Liver (tissue), 9 donors: Measurements from ENCODE around the gene NR6A1. TPM values are rescaled to one million over a fixed set of nuclear protein-coding genes. Genes with fewer than 3 reads are reported as not detected.

Experiments used
- DNase-seq: peaks from one replicate; pipeline ENCODE4 v3.0.0-alpha.2; 2017; ENCODE audit warnings: low spot score
- H3K27ac ChIP-seq, 2 donors: one replicate each; pipeline ENCODE4 v1.7.0; 2013; ENCODE audit warnings: inconsistent platforms in 2 of 2, low read length in 2 of 2, control low read depth in 1 of 2, low read depth in 1 of 2, mild to moderate bottlenecking in 1 of 2
- H3K27me3 ChIP-seq, 4 donors: one replicate each; pipeline versions ENCODE4 v1.6.1 to v1.7.0; 2013; ENCODE audit warnings: low read length in 3 of 4, inconsistent platforms in 1 of 4, mild to moderate bottlenecking in 1 of 4, moderate library complexity in 1 of 4; ENCODE audit not compliant: control insufficient read depth in 4 of 4, insufficient read depth in 4 of 4
- H3K36me3 ChIP-seq, 4 donors: one replicate each; pipeline versions ENCODE4 v1.6.1 to v1.7.0; 2013; ENCODE audit warnings: low read length in 3 of 4, mild to moderate bottlenecking in 3 of 4, low read depth in 1 of 4, moderate library complexity in 1 of 4; ENCODE audit not compliant: control insufficient read depth in 4 of 4, insufficient read depth in 3 of 4
- H3K4me1 ChIP-seq, 4 donors: one replicate each; pipeline versions ENCODE4 v1.6.1 to v1.7.0; 2013; ENCODE audit warnings: low read length in 3 of 4, mild to moderate bottlenecking in 3 of 4, moderate library complexity in 1 of 4; ENCODE audit not compliant: control insufficient read depth in 4 of 4, insufficient read depth in 4 of 4
- H3K4me3 ChIP-seq, 3 donors: one replicate each; pipeline versions ENCODE4 v1.6.1 to v1.7.0; 2013; ENCODE audit warnings: low read length in 3 of 3, control low read depth in 1 of 3, low read depth in 1 of 3, mild to moderate bottlenecking in 1 of 3
- H3K9ac ChIP-seq, 2 donors: one replicate each; pipeline ENCODE4 v1.7.0; 2013; ENCODE audit warnings: low read length in 2 of 2, mild to moderate bottlenecking in 2 of 2, moderate library complexity in 2 of 2, control low read depth in 1 of 2, low read depth in 1 of 2
- H3K9me3 ChIP-seq, 4 donors: one replicate each; pipeline versions ENCODE4 v1.6.1 to v1.7.0; 2013; ENCODE audit warnings: low read length in 3 of 4; ENCODE audit not compliant: control insufficient read depth in 4 of 4
- ATF3 ChIP-seq: IDR thresholded peaks from 2 replicates; pipeline ENCODE4 v1.6.1; 2016; ENCODE audit warnings: antibody characterized with exemption
- EGR1 ChIP-seq, 2 donors: IDR thresholded peaks; 2 replicates each; pipeline ENCODE4 v1.6.1; 2016 to 2018; ENCODE audit warnings: antibody characterized with exemption in 2 of 2, low read depth in 2 of 2
- FOXA1 ChIP-seq: IDR thresholded peaks from 2 replicates; pipeline ENCODE4 v1.6.1; 2016; ENCODE audit warnings: antibody characterized with exemption
- GABPA ChIP-seq, 2 donors: IDR thresholded peaks in 1 of 2; conservative IDR thresholded peaks in 1 of 2; 2 replicates each; pipeline ENCODE4 v1.6.1; 2016; ENCODE audit warnings: antibody characterized with exemption in 2 of 2, mild to moderate bottlenecking in 1 of 2, moderate library complexity in 1 of 2
- HNF4A ChIP-seq, 2 donors: conservative IDR thresholded peaks; 2 replicates each; pipeline ENCODE4 v1.6.1; 2016; ENCODE audit warnings: antibody characterized with exemption in 2 of 2, mild to moderate bottlenecking in 2 of 2
- JUND ChIP-seq, 2 donors: IDR thresholded peaks; 2 replicates each; pipeline ENCODE4 v1.6.1; 2016; ENCODE audit warnings: antibody characterized with exemption in 2 of 2
- NR2F2 ChIP-seq: IDR thresholded peaks from 2 replicates; pipeline ENCODE4 v1.6.1; 2016; ENCODE audit warnings: antibody characterized with exemption
- RAD21 ChIP-seq, 2 donors: IDR thresholded peaks; 2 replicates each; pipeline ENCODE4 v1.6.1; 2016; ENCODE audit warnings: antibody characterized with exemption in 2 of 2, mild to moderate bottlenecking in 2 of 2
- REST ChIP-seq: IDR thresholded peaks from 2 replicates; pipeline ENCODE4 v1.6.1; 2016; ENCODE audit warnings: antibody characterized with exemption, mild to moderate bottlenecking
- RXRA ChIP-seq, 2 donors: IDR thresholded peaks; 2 replicates each; pipeline ENCODE4 v1.6.1; 2017 to 2018; ENCODE audit warnings: antibody characterized with exemption in 2 of 2, mild to moderate bottlenecking in 1 of 2
- SP1 ChIP-seq: IDR thresholded peaks from 2 replicates; pipeline ENCODE4 v1.6.1; 2018; ENCODE audit warnings: antibody characterized with exemption, mild to moderate bottlenecking
- YY1 ChIP-seq: IDR thresholded peaks from 2 replicates; pipeline ENCODE4 v1.6.1; 2016; ENCODE audit warnings: antibody characterized with exemption, mild to moderate bottlenecking
- ZBTB33 ChIP-seq: IDR thresholded peaks from 2 replicates; pipeline ENCODE4 v1.6.1; 2016; ENCODE audit warnings: antibody characterized with exemption
- WGBS: extraction: QIAGEN DNeasy Blood & Tissue Kit; methylation state at CpG from one replicate; pipeline ENCODE4 v1.1.7; 2013; 5-methylcytosine and 5-hydroxymethylcytosine counted together
- polyA plus RNA-seq, 2 donors: library from polyadenylated mRNA; stranded (reverse) in 1 of 2; unstranded in 1 of 2; fragments of 200-250 nt in 1 of 2; fragments of >200 nt in 1 of 2; fragmentation: Nextera tagmentation in 1 of 2; extraction: Ambion mirVana in 1 of 2; gene quantifications; one replicate each; pipeline versions ENCODE4 v1.2.1 to v1.2.3, GENCODE V29; 2013 to 2015
- total RNA-seq, 2 donors: library from RNA; depleted of rRNA; stranded (reverse); fragments of >200 nt; gene quantifications; one replicate each; pipeline ENCODE4 v1.2.3, GENCODE V29; 2014
- donor health status: healthy.
- donor health status: healthy.
- donor health status: healthy.
- donor health status: healthy.
- donor health status: healthy.

NR6A1 gene
- total and polyA plus RNA-seq, 4 donors, result 0.72 to 6.1 (median 2.1) TPM

GRCh38 chr9:124625087-124625486 lies 146.0 kb downstream of the NR6A1 start:
- no peak overlapping the region for H3K27ac ChIP-seq
- no peaks in the 10 kb centered on the region for H3K9me3 ChIP-seq
- H3K9ac ChIP-seq, result no peak overlapping the region
- TF ChIP-seq HNF4A (conservative IDR thresholded peaks at IDR 0.05), result no peak
- no peak for DNase-seq
- H3K4me3 ChIP-seq, result no peak overlapping the region
- WGBS, result 96% methylated on average over 6 of the region's 6 CpGs
- no peaks in the 10 kb centered on the region for H3K36me3 ChIP-seq
- H3K4me1 ChIP-seq, result no peaks in the 10 kb centered on the region
- H3K27me3 ChIP-seq, result no peaks in the 10 kb centered on the region

- H3K36me3 ChIP-seq, result no peaks in the 10 kb centered on the region
- no peak overlapping the region for H3K4me3 ChIP-seq
- H3K9ac ChIP-seq, result no peak overlapping the region
- H3K9me3 ChIP-seq, result no peaks in the 10 kb centered on the region
- H3K27ac ChIP-seq, result no peak overlapping the region
- no peaks in the 10 kb centered on the region for H3K4me1 ChIP-seq
- no peak for DNase-seq
- no peaks in the 10 kb centered on the region for H3K27me3 ChIP-seq
- 98% methylated on average over 1 of the region's 1 CpG for WGBS
- TF ChIP-seq RAD21 (IDR thresholded peaks at IDR 0.05) (no peak), RXRA (IDR thresholded peaks at IDR 0.05) (no peak), ZBTB33 (no peak), GABPA (IDR thresholded peaks at IDR 0.05 in 1 of 2, conservative IDR thresholded peaks at IDR 0.05 in 1 of 2) (no peak), ATF3 (no peak), HNF4A (conservative IDR thresholded peaks at IDR 0.05) (no peak), FOXA1 (no peak), EGR1 (IDR thresholded peaks at IDR 0.05; ENCODE audit: low read depth in 2 of 2) (no peak), NR2F2 (no peak), SP1 (no peak), REST (no peak), YY1 (no peak), JUND (IDR thresholded peaks at IDR 0.05) (no peak)
These were observed 146.4 kb downstream of the NR6A1 start for GRCh38 chr9:124624735-124624992.

- WGBS, result 89% methylated on average over 7 of the region's 7 CpGs
- TF ChIP-seq YY1, result no peak
- H3K27ac ChIP-seq, result no peak overlapping the region
- H3K4me1 ChIP-seq, result no peaks in the 10 kb centered on the region
- no peak overlapping the region for H3K4me3 ChIP-seq
- H3K9ac ChIP-seq, result no peak overlapping the region
- no peaks in the 10 kb centered on the region for H3K27me3 ChIP-seq
- no peaks in the 10 kb centered on the region for H3K9me3 ChIP-seq
- DNase-seq, result no peak
- H3K36me3 ChIP-seq, result no peaks in the 10 kb centered on the region
These were observed 147.0 kb downstream of the NR6A1 start for GRCh38 chr9:124623966-124624734.
